KMS-11 (cell line): ENCODE results near the gene C1QTNF4.
A peak's percentile ranks its signal among the peaks of the same experiment; 100 is the strongest.
"Not testable (repeated sequence)": the region's sequence is repeated elsewhere in the genome, so short reads cannot be mapped to it uniquely, and the experiment has no call there.

ENCODE experiments used
- H2AFZ ChIP-seq: fragments of 200-600 bp; sonication (generic); 2 replicates; pipeline ENCODE4 v1.6.1; 2016; ENCODE audit warnings: antibody characterized with exemption, mixed run types, low read depth
- H3K27ac ChIP-seq: fragments of 200-600 bp; sonication (generic); 2 replicates; pipeline ENCODE4 v1.6.1; 2016; ENCODE audit warnings: mild to moderate bottlenecking, mixed run types
- H3K27me3 ChIP-seq: fragments of 200-600 bp; sonication (generic); 2 replicates; pipeline ENCODE4 v1.6.1; 2017; ENCODE audit warnings: mild to moderate bottlenecking, low read depth, mixed run types, moderate library complexity; ENCODE audit not compliant: insufficient read depth
- H3K36me3 ChIP-seq: fragments of 200-600 bp; sonication (generic); 2 replicates; pipeline ENCODE4 v1.6.1; 2017; ENCODE audit warnings: mild to moderate bottlenecking, mixed run types; ENCODE audit not compliant: insufficient read depth
- H3K4me1 ChIP-seq: fragments of 200-600 bp; sonication (generic); 2 replicates; pipeline ENCODE4 v1.6.1; 2016; ENCODE audit warnings: mild to moderate bottlenecking, low read depth, mixed run types; ENCODE audit not compliant: poor library complexity, severe bottlenecking
- H3K4me2 ChIP-seq: fragments of 200-600 bp; sonication (generic); 2 replicates; pipeline ENCODE4 v1.7.0; 2016; ENCODE audit warnings: mild to moderate bottlenecking, mixed run types
- H3K4me3 ChIP-seq: fragments of 200-600 bp; sonication (generic); IDR thresholded peaks from 2 replicates; pipeline ENCODE4 v1.6.1; 2017; ENCODE audit warnings: low read depth, low read length, mixed read lengths; ENCODE audit not compliant: insufficient read depth
- H3K79me2 ChIP-seq: fragments of 200-600 bp; sonication (generic); 2 replicates; pipeline ENCODE4 v1.6.1; 2016; ENCODE audit warnings: low read depth, mixed run types; ENCODE audit not compliant: insufficient read depth
- H3K9ac ChIP-seq: fragments of 200-600 bp; sonication (generic); 2 replicates; pipeline ENCODE4 v1.6.1; 2016; ENCODE audit warnings: mild to moderate bottlenecking, mixed run types
- H4K20me1 ChIP-seq: fragments of 200-600 bp; sonication (generic); 2 replicates; pipeline ENCODE4 v1.6.1; 2016; ENCODE audit warnings: mild to moderate bottlenecking, mixed run types; ENCODE audit not compliant: insufficient read depth
- TF ChIP-seq, protein P1 (sequence below): fragments of 200-600 bp; sonication (generic); conservative IDR thresholded peaks from 2 replicates; pipeline ENCODE4 v1.6.1; 2017; ENCODE audit warnings: low read depth, mild to moderate bottlenecking, antibody characterized with exemption, low read length, moderate library complexity, mixed read lengths

The C1QTNF4 gene

DNA sequence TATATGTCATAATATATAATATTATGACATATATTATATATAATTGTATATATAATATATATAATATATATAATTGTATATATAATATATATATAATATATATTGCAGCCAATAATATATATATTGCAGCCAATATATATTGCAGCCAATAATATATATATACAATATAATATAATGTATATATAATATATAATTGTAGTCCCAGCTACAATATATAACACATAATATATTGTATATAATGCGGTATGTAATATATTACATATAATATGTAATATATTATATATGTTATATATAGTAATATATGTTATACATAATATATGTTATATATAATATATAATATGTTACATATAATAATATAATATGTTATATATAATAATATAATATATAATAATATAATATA is 35.5 kb downstream of the C1QTNF4 start:
- Histone ChIP-seq H3K36me3 (no peaks in the 10 kb centered on the region), H3K27ac (no peak overlapping the region), H3K9ac (no peak overlapping the region), H4K20me1 (no peaks in the 10 kb centered on the region), H3K4me1 (peaks cover under 1% of the 10 kb centered on the region), H2AFZ (no peak overlapping the region), H3K27me3 (no peaks in the 10 kb centered on the region), H3K4me2 (no peak overlapping the region), H3K79me2 (no peaks in the 10 kb centered on the region), H3K4me3 (no peak overlapping the region)
- TF ChIP-seq, protein P1, sequence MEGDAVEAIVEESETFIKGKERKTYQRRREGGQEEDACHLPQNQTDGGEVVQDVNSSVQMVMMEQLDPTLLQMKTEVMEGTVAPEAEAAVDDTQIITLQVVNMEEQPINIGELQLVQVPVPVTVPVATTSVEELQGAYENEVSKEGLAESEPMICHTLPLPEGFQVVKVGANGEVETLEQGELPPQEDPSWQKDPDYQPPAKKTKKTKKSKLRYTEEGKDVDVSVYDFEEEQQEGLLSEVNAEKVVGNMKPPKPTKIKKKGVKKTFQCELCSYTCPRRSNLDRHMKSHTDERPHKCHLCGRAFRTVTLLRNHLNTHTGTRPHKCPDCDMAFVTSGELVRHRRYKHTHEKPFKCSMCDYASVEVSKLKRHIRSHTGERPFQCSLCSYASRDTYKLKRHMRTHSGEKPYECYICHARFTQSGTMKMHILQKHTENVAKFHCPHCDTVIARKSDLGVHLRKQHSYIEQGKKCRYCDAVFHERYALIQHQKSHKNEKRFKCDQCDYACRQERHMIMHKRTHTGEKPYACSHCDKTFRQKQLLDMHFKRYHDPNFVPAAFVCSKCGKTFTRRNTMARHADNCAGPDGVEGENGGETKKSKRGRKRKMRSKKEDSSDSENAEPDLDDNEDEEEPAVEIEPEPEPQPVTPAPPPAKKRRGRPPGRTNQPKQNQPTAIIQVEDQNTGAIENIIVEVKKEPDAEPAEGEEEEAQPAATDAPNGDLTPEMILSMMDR: no peak

DNA sequence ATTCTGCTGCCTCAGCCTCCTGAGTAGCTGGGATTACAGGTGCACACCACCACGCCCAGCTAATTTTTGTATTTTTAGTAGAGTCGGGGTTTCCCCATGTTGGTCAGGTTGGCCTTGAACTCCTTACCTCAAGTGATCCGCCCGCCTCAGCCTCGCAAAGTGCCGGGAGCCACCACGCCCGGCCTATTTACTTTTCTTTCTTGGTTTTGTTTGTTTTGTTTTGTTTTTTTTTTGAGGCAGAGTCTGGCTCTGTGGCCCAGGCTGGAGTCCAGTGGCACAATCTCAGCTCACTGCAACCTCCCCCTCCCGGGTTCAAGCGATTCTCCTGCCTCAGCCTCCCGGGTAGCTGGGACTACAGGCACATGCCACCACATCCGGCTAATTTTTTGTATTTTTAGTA is 37.2 kb downstream of the C1QTNF4 start:
- H3K9ac ChIP-seq, H3K79me2 ChIP-seq, H2AFZ ChIP-seq, H3K27me3 ChIP-seq, H3K27ac ChIP-seq, H4K20me1 ChIP-seq, H3K36me3 ChIP-seq, H3K4me3 ChIP-seq, H3K4me2 ChIP-seq, H3K4me1 ChIP-seq: not testable (repeated sequence)

DNA sequence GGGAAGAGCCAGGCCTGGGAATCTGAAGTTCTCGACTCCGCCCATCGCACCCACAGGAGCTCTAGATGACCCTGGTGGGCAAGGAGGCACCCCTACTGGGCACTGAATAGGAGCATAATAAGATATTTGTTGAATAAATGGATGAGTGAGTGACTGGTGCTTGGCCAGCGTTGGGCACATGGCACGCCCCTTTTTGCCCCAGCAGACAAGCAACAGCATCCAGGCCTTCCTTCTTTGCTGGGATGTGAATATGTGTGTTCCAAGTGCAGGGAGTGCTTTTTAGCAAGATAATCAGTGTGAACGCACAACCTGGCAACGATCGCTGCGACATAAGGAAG is 40.8 kb downstream of the C1QTNF4 start:
- peaks cover 36% of the 10 kb centered on the region for H3K4me1 ChIP-seq
- TF ChIP-seq, protein P1: peak; percentile 48
- peak overlapping the region; percentile 59 for H2AFZ ChIP-seq
- peak overlapping the region; percentile 93; the same call in 1 of the 2 replicates for H3K9ac ChIP-seq
- H3K36me3 ChIP-seq: no peaks in the 10 kb centered on the region
- H3K79me2 ChIP-seq: peaks cover 44% of the 10 kb centered on the region
- no peak overlapping the region for H3K27ac ChIP-seq
- H3K4me3 ChIP-seq: no peak overlapping the region
- H4K20me1 ChIP-seq: peaks cover 13% of the 10 kb centered on the region
- H3K4me2 ChIP-seq: peak overlapping the region; percentile 23; the same call in 1 of the 2 replicates
- no peaks in the 10 kb centered on the region for H3K27me3 ChIP-seq

DNA sequence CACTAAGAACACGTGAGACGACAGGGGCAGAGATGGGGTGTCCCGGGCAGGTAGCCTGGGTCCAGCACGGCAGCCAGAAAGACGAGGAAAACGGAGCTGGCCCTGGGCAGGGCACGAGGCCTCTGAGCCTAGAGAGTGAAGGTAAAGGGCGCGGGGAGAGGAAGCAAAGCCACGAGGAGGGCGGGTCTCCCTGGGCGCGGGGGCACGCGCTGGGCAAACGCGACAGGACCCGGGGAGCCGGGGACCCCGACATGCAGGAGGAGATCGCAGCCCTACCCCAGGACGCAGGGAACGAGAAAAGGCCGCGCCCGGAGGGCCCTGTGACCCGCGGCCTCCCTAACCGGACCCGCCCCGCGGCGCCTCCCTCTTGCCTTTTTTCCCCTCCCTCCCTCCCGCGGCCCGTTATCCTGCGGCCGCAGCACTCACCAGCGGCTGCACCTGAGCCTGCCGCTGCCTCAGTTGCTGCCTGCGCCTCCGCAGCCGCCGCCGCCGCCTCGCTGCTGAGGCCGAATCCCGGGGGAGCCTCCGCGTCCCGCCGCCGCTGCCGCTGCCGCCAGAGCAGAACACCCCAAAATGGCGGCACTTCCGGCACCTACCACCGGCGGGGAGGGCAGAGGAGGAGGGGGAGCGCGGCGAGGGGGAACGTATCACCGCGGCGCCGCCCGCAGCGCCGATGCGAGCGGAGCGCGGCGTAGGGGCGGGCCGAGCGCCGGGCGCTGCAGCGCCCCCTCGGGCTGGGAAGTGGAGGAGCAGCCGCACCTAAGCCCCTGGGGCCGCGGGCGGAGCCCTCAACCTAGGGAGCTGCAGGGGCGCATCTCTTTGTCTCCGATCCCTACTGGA is 41.4 kb downstream of the C1QTNF4 start, which contains the start of gene CELF1:
Gene CELF1 (minus strand): TSS at position 567 of the 840 bp plus-strand sequence. CDS start 53,609 bp downstream, outside the sequence.
- peak within 1 kb of the TSS; percentile 93 for H3K27ac ChIP-seq

More for the DNA sequence above, 41.4 kb downstream of the C1QTNF4 start, which contains the start of gene CELF1:
- Histone ChIP-seq H2AFZ (peak within 1 kb of the TSS; percentile 66), H3K4me2 (peak within 1 kb of the TSS; percentile 82), H3K9ac (peak within 1 kb of the TSS; percentile 93), H4K20me1 (peaks cover 19% of the 10 kb centered on the region), H3K79me2 (peaks cover 50% of the 10 kb centered on the region), H3K27me3 (no peaks in the 10 kb centered on the region), H3K4me1 (peaks cover 36% of the 10 kb centered on the region), H3K36me3 (no peaks in the 10 kb centered on the region), H3K4me3 (no peak within 1 kb of the TSS)
- TF ChIP-seq, protein P1: peak; percentile 78
